Dermis blood vessel endothelial cell (primary cell): Measurements from ENCODE around the gene DGLUCY. TPM values are rescaled to one million over a fixed set of nuclear protein-coding genes. Genes with fewer than 3 reads are reported as not detected.
A peak's percentile ranks its signal among the peaks of the same experiment; 100 is the strongest.
"Not testable (repeated sequence)": the region's sequence is repeated elsewhere in the genome, so short reads cannot be mapped to it uniquely, and the experiment has no call there.

Experiments
- DNase-seq: peaks from one replicate; pipeline ENCODE4 v3.0.0; 2010
- total RNA-seq: library from RNA; depleted of rRNA; stranded (reverse); fragments of >200 nt; gene quantifications from 2 replicates; pipeline ENCODE4 v1.2.3, GENCODE V29; 2014

Gene DGLUCY
- total RNA-seq, result 59.0 and 81.5 TPM in 2 replicates

- DNase-seq, result no peak
Observed at GRCh38 chr14:91113829-91114078, at the start of gene DGLUCY. DGLUCY (plus strand) TSS chr14:91114073; CDS start chr14:91160295, 46,222 bp downstream.

- DNase-seq, result no peak
Observed at GRCh38 chr14:91065266-91065665, 48.6 kb upstream of the DGLUCY start.

- no peak for DNase-seq
Observed at GRCh38 chr14:91067186-91067585, 46.7 kb upstream of the DGLUCY start.

- no peak for DNase-seq
Observed at GRCh38 chr14:91068642-91069041, 45.2 kb upstream of the DGLUCY start.

GRCh38 chr14:91070572-91070971, 43.3 kb upstream of the DGLUCY start:
- DNase-seq, result no peak

GRCh38 chr14:91075553-91075952, 38.3 kb upstream of the DGLUCY start:
- DNase-seq, result no peak

GRCh38 chr14:91078095-91078737, 35.7 kb upstream of the DGLUCY start:
- DNase-seq, result no peak

GRCh38 chr14:91080071-91080470, 33.8 kb upstream of the DGLUCY start:
- DNase-seq, result no peak

- DNase-seq, result no peak
Observed at GRCh38 chr14:91082282-91082681, 31.6 kb upstream of the DGLUCY start.

GRCh38 chr14:91084516-91084915, 29.4 kb upstream of the DGLUCY start:
- DNase-seq, result no peak

GRCh38 chr14:91087470-91087869, 26.4 kb upstream of the DGLUCY start:
- DNase-seq, result not testable (repeated sequence)

GRCh38 chr14:91088585-91089235, 25.2 kb upstream of the DGLUCY start:
- DNase-seq, result no peak

- no peak for DNase-seq
Observed at GRCh38 chr14:91089958-91090535, 23.8 kb upstream of the DGLUCY start.

GRCh38 chr14:91090743-91091142, 23.1 kb upstream of the DGLUCY start:
- DNase-seq, result no peak

GRCh38 chr14:91092073-91092472, 21.8 kb upstream of the DGLUCY start:
- no peak for DNase-seq

GRCh38 chr14:91093743-91094472, 20.0 kb upstream of the DGLUCY start:
- not testable (repeated sequence) for DNase-seq

GRCh38 chr14:91094772-91095171, 19.1 kb upstream of the DGLUCY start:
- no peak for DNase-seq

GRCh38 chr14:91095178-91095577, 18.7 kb upstream of the DGLUCY start:
- DNase-seq, result no peak

- not testable (repeated sequence) for DNase-seq
Observed at GRCh38 chr14:91097657-91098056, 16.2 kb upstream of the DGLUCY start.

GRCh38 chr14:91098591-91098990, 15.3 kb upstream of the DGLUCY start:
- no peak for DNase-seq

- no peak for DNase-seq
Observed at GRCh38 chr14:91100102-91100501, 13.8 kb upstream of the DGLUCY start.

- no peak for DNase-seq
Observed at GRCh38 chr14:91103116-91103515, 10.8 kb upstream of the DGLUCY start.

GRCh38 chr14:91108941-91109611, 4.8 kb upstream of the DGLUCY start:
- peak; percentile 95 for DNase-seq
